Calu3 (cell line): ENCODE data around the gene BMPR2. TPM values are rescaled to one million over a fixed set of nuclear protein-coding genes. Genes with fewer than 3 reads are reported as not detected.
"Not testable (repeated sequence)": the region's sequence is repeated elsewhere in the genome, so short reads cannot be mapped to it uniquely, and the experiment has no call there.

Source experiments
- BruUV-seq: library from RNA; stranded (reverse); fragments of 400-500 nt; replicated peaks from 2 replicates; lab custom pipeline; 2021; lab: Mats Ljungman, UMichigan
- CTCF ChIA-PET: fragments of 300-600 bp; sonication (Branson Sonifier 250); formaldehyde crosslinking; loops from one replicate; lab custom pipeline; 2022; ENCODE audit warnings: antibody characterized with exemption; lab: Charles Lee
- DNase-seq: peaks from one replicate; pipeline ENCODE4 v3.0.0; 2022
- H3K27ac Mint-ChIP-seq: one replicate; pipeline ENCODE4 v1.8.0; 2022; ENCODE audit warnings: mixed read lengths; ENCODE audit not compliant: unreplicated experiment
- H3K27me3 Mint-ChIP-seq: one replicate; pipeline ENCODE4 v1.8.0; 2022; ENCODE audit warnings: mixed read lengths; ENCODE audit not compliant: unreplicated experiment
- H3K36me3 Mint-ChIP-seq: one replicate; pipeline ENCODE4 v1.8.0; 2022; ENCODE audit warnings: mild to moderate bottlenecking, moderate library complexity, mixed read lengths; ENCODE audit not compliant: insufficient read depth, unreplicated experiment
- H3K4me1 Mint-ChIP-seq: one replicate; pipeline ENCODE4 v1.8.0; 2022; ENCODE audit warnings: mild to moderate bottlenecking, low read depth, mixed read lengths; ENCODE audit not compliant: unreplicated experiment
- H3K4me3 Mint-ChIP-seq: one replicate; pipeline ENCODE4 v1.8.0; 2022; ENCODE audit warnings: mild to moderate bottlenecking, low read depth, moderate library complexity, mixed read lengths; ENCODE audit not compliant: unreplicated experiment
- H3K9me3 Mint-ChIP-seq: one replicate; pipeline ENCODE4 v1.8.0; 2022; ENCODE audit warnings: low read depth, mixed read lengths; ENCODE audit not compliant: unreplicated experiment
- CTCF ChIP-seq: fragments of 200-600 bp; IDR thresholded peaks from one replicate; pipeline ENCODE4 v1.8.0; 2022; ENCODE audit warnings: antibody characterized with exemption; ENCODE audit not compliant: unreplicated experiment
- intact Hi-C: fragments of 100-400 bp; cut with micrococcal nuclease; formaldehyde crosslinking; loops from one replicate; pipeline ENCODE4 v1.10.0; 2022; ENCODE audit not compliant: unreplicated experiment
- total RNA-seq: library from RNA; stranded (reverse); gene quantifications from 2 replicates; pipeline ENCODE4 v1.2.3, GENCODE V29; 2022

Gene BMPR2
- total RNA-seq, 1 experiment from 2014 or later, result 50.1 TPM

GRCh38 chr2:202491514-202491913 is 115.4 kb downstream of the BMPR2 start:
- intact Hi-C loops, result no loop called here
- DNase-seq, result no peak
- CTCF ChIA-PET, result no interaction called here
- no peak for TF ChIP-seq CTCF
- Mint-ChIP-seq H3K27me3 (no peaks in the 10 kb centered on the region), H3K27ac (no peak overlapping the region), H3K4me3 (no peak overlapping the region), H3K9me3 (no peaks in the 10 kb centered on the region), H3K4me1 (peaks cover 8% of the 10 kb centered on the region), H3K36me3 (peaks cover 4% of the 10 kb centered on the region)
- BruUV-seq, result no TSS peak

- TF ChIP-seq CTCF, result no peak
- CTCF ChIA-PET, result no interaction called here
- Mint-ChIP-seq H3K4me3 (no peak overlapping the region), H3K4me1 (peaks cover 8% of the 10 kb centered on the region), H3K27me3 (no peaks in the 10 kb centered on the region), H3K27ac (peak overlapping the region; percentile 50), H3K9me3 (no peaks in the 10 kb centered on the region), H3K36me3 (no peaks in the 10 kb centered on the region)
- intact Hi-C loops, result no loop called here
- BruUV-seq, result no TSS peak
- no peak for DNase-seq
These were observed 118.4 kb downstream of the BMPR2 start for GRCh38 chr2:202494300-202495229.

- intact Hi-C loops, result no loop called here
- H3K9me3 Mint-ChIP-seq, result no peaks in the 10 kb centered on the region
- peaks cover 8% of the 10 kb centered on the region for H3K4me1 Mint-ChIP-seq
- H3K4me3 Mint-ChIP-seq, result no peak overlapping the region
- H3K27me3 Mint-ChIP-seq, result no peaks in the 10 kb centered on the region
- CTCF ChIA-PET, result no interaction called here
- H3K36me3 Mint-ChIP-seq, result no peaks in the 10 kb centered on the region
- no peak for DNase-seq
- BruUV-seq, result no TSS peak
- no peak for TF ChIP-seq CTCF
- peak overlapping the region; percentile 50 for H3K27ac Mint-ChIP-seq
These were observed 119.1 kb downstream of the BMPR2 start for GRCh38 chr2:202495230-202495604.

- H3K4me3 Mint-ChIP-seq, H3K27me3 Mint-ChIP-seq, DNase-seq, H3K27ac Mint-ChIP-seq, H3K4me1 Mint-ChIP-seq, intact Hi-C loops, H3K36me3 Mint-ChIP-seq, BruUV-seq, H3K9me3 Mint-ChIP-seq, CTCF ChIA-PET: not testable (repeated sequence)
These were observed 120.8 kb downstream of the BMPR2 start for GRCh38 chr2:202496835-202497472.

- not testable (repeated sequence) for BruUV-seq, H3K4me3 Mint-ChIP-seq
These were observed 121.3 kb downstream of the BMPR2 start for GRCh38 chr2:202497473-202497866.

GRCh38 chr2:202499841-202500240 is 123.7 kb downstream of the BMPR2 start:
- DNase-seq, BruUV-seq, H3K27me3 Mint-ChIP-seq, H3K36me3 Mint-ChIP-seq, CTCF ChIA-PET, H3K27ac Mint-ChIP-seq, H3K4me1 Mint-ChIP-seq, H3K9me3 Mint-ChIP-seq, H3K4me3 Mint-ChIP-seq, intact Hi-C loops: not testable (repeated sequence)

More at GRCh38 chr2:202497473-202497866, 121.3 kb downstream of the BMPR2 start:
- H3K4me1 Mint-ChIP-seq, H3K36me3 Mint-ChIP-seq, CTCF ChIA-PET, intact Hi-C loops, H3K9me3 Mint-ChIP-seq, DNase-seq, H3K27ac Mint-ChIP-seq, H3K27me3 Mint-ChIP-seq: not testable (repeated sequence)

- intact Hi-C loops, BruUV-seq, CTCF ChIA-PET: not testable (repeated sequence)
These were observed 127.1 kb downstream of the BMPR2 start for GRCh38 chr2:202503276-202503675.

More at GRCh38 chr2:202503276-202503675, 127.1 kb downstream of the BMPR2 start:
- not testable (repeated sequence) for H3K4me1 Mint-ChIP-seq, DNase-seq, H3K9me3 Mint-ChIP-seq, H3K4me3 Mint-ChIP-seq, H3K27ac Mint-ChIP-seq, H3K27me3 Mint-ChIP-seq, H3K36me3 Mint-ChIP-seq
